Central memory CD8-positive, alpha-beta T cell (primary cell): ENCODE measurements around the gene CCDC116.

Experiments used
- ATAC-seq: fragments of 150-1000 bp; cut with Tn5 transposase; replicated peaks from 2 replicates; pipeline ENCODE4 v1.10.0; 2022; ENCODE audit warnings: mild to moderate bottlenecking, moderate FRiP score, moderate number of reproducible peaks; ENCODE audit not compliant: poor library complexity, severe bottlenecking; ENCODE audit errors: extremely low read depth
- DNase-seq, 2 donors: peaks; one replicate each; pipeline ENCODE4 v3.0.0; 2021; ENCODE audit warnings: low spot score in 2 of 2
- H3K27ac Mint-ChIP-seq: one replicate; pipeline ENCODE4 v1.8.0; 2022; ENCODE audit warnings: low read depth, mild to moderate bottlenecking, moderate library complexity, mixed read lengths
- H3K27me3 Mint-ChIP-seq: one replicate; pipeline ENCODE4 v1.8.0; 2022; ENCODE audit warnings: mixed read lengths
- H3K36me3 Mint-ChIP-seq: one replicate; pipeline ENCODE4 v1.8.0; 2022; ENCODE audit warnings: mild to moderate bottlenecking, moderate library complexity, mixed read lengths; ENCODE audit not compliant: insufficient read depth
- H3K4me1 Mint-ChIP-seq: one replicate; pipeline ENCODE4 v1.8.0; 2022; ENCODE audit warnings: mixed read lengths
- H3K4me3 Mint-ChIP-seq: one replicate; pipeline ENCODE4 v1.8.0; 2022; ENCODE audit warnings: mild to moderate bottlenecking, moderate library complexity, mixed read lengths
- H3K9me3 Mint-ChIP-seq: one replicate; pipeline ENCODE4 v1.8.0; 2022; ENCODE audit warnings: mixed read lengths

The CCDC116 gene, protein sequence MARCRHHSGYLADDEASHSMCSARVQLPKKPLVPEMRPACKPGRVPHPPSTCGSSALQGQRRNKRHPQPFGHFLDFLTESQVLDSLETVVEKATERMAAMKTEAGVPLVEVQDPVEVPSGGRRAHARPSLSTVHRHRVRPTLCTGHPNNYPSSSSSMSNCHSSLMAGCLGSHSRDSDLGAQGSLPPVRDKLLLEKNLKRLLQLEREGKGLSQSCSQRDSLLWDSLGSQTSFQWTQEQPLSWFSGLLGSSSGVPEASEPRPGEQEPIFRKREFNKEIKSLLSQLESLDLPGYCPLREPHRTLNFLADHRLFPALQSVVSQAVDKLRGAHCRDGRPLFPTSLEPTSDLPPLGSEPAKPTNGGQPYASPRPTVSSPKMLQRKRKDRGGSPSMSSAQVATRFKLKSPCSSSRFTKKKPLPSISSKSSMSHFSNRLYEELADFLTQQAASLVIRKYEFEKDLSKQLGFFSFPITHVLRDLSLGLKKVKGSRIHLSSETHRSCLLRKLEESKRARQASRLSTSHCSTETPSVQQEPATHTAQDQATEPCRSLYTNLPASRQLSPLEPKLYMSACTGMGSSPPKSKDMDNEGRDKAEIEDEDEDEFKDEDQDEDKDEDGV

DNA sequence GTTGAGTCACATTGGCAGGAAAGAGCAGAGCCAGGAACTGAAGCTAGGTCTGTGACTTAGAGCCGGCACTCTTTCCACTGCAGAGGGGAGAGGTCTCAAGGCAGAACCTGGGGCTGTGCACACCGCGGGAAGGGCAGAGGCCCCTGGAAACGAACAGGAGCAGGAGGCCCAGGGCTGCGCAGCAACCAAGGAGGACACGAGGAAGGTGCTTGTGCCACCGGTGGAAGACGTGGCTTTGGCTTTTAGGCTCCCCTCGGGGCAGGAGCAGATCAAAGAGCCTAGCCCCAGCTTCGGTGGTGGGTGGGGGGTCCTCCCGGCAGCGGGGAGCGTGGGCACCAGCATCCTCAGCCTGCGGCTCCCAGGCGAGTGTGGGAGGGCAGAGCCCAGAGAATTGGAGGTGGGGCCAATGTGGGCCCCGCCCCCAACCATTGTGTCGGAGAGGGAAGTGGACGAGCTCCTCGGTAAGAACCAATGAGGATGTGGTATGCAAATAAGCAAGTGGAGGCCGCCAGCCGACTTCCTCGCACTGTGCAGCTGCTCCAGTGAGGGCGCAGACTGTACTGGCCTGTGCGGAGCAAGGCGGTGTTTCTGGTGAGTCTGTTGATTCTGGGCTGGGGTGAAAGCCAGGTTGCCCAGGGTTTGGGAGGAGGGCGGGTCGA, at the start of gene CCDC116:
Gene CCDC116, plus strand, starts transcription at position 524 of the 659 bp plus-strand sequence. CDS start 422 bp downstream, outside the sequence.
- H3K27me3 Mint-ChIP-seq: no peaks in the 10 kb centered on the region
- H3K9me3 Mint-ChIP-seq: no peaks in the 10 kb centered on the region
- H3K27ac Mint-ChIP-seq: no peak within 1 kb of the TSS
- DNase-seq (peak; percentile 48 to 56), ATAC-seq (peak; percentile 35)
- peaks cover 18% of the 10 kb centered on the region for H3K4me1 Mint-ChIP-seq
- H3K4me3 Mint-ChIP-seq: no peak within 1 kb of the TSS
- peaks cover 10% of the 10 kb centered on the region for H3K36me3 Mint-ChIP-seq

DNA sequence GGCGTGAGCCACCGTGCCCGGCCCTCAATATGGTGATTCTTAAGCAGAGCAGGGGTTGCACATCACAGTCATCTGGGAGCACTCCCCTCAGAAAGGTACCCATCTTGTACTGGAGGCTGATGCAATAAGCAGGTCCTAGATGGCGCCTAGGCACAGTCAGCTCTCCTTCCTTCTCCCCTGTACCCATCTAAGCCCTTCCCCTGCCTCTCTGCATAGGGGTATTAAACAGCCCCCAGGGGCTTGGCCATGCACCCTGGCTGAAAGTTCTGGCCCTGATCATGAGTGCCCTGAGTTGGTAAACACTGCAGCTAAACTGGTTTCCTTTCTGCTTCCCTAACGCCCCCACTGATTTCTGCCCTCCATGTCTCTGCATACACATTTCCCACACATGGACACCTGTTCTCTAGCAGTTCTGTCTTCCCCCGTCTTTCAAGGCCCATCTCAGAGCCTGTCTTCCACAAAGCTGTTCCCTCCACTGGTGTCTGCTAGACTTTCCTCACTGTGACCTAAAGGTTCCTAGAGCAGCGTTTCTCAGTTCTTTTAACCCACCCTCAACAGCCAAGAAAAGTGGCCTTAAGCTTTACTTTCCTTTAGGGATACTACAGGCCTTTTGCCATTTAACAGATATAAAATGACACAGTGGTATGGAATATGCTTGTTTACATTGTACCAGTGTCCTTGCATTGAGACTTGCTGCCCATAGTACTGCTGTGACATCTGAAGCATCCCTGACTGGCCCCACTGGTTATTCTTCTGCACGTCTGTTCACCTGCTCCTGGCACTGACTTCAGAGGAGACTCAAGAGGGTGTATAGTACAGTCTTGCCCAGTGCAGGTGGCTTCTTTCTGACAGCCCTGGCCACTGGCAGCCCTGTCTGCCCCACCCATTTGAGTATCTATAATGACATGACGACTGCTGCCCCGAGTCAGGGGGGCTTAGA, 49.5 kb upstream of the CCDC116 start:
- Mint-ChIP-seq H3K9me3 (no peaks in the 10 kb centered on the region), H3K36me3 (peaks cover 5% of the 10 kb centered on the region)

DNA sequence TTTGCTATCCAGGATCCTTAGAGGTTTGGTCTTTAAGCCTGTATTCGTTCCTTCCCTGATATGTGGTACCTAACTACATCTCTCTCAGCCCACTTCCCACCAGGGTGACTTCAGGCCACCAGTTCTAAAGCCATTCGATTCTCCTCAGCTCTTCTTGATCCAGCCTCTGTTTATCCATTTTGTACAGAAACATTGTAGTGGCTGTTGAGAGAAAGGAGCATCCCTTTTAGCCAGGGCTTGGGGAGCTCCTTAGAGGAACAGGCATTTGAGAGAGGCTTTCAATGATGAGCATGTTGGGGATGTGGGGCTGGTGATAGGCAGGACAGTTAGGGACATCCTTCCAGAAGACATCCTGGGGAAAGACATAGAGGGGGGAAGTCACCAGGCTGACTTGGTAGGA, 47.2 kb upstream of the CCDC116 start:
- no peak for ATAC-seq
- Mint-ChIP-seq H3K4me3 (no peak overlapping the region), H3K27ac (peak overlapping the region; percentile 2), H3K9me3 (no peaks in the 10 kb centered on the region), H3K4me1 (peaks cover 47% of the 10 kb centered on the region), H3K27me3 (no peaks in the 10 kb centered on the region), H3K36me3 (peaks cover 8% of the 10 kb centered on the region)
- DNase-seq: no peak

More for the DNA sequence above, 49.5 kb upstream of the CCDC116 start:
- Mint-ChIP-seq H3K4me3 (peak overlapping the region; percentile 40), H3K27ac (peak overlapping the region; percentile 50), H3K27me3 (no peaks in the 10 kb centered on the region), H3K4me1 (peaks cover 54% of the 10 kb centered on the region)
- no peak for ATAC-seq
- DNase-seq: no peak

DNA sequence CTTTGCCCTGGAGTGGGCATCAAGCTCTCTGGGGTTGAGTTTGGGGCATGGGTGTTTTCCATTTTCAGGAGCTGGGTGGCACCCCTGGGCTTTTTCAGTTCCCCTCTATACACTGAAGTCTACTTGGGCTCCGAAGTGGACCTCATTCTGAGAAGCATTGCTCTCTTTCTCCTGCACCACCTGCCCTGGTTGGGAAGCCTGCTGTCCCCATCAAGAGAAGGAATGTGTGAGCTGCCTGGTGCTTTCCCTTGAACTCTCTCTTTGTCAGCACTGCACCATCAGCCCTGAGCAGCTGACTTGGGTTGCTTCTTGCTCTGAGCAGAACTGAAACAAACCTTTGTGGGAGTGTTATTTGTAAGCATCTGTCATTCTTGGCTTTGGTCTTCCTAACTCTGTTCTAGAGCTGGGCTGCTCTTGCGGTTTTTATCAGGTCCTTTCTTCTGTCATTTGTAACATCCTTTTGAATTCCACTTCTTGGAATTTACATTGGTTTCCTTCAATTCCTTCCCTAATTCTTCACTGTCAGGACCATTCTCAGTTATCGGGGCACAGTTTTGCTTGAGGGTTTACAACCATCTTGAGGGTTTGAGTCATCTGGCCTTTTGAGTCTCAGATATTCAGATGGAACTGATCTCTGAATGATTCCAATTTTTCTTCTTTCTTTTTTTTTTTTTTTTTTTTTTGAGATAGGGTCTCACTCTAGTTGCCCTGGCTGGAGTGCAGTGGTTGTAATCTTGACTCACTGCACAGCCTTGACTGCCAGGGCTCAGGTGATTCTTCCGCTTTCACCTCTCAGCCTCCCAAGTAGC, 44.6 kb upstream of the CCDC116 start:
- no peaks in the 10 kb centered on the region for H3K27me3 Mint-ChIP-seq
- peak overlapping the region; percentile 48 for H3K4me3 Mint-ChIP-seq
- H3K9me3 Mint-ChIP-seq: no peaks in the 10 kb centered on the region
- H3K36me3 Mint-ChIP-seq: peaks cover 17% of the 10 kb centered on the region
- ATAC-seq (peak; percentile 68), DNase-seq (no peak)
- H3K4me1 Mint-ChIP-seq: peaks cover 58% of the 10 kb centered on the region
- peak overlapping the region; percentile 54 for H3K27ac Mint-ChIP-seq

DNA sequence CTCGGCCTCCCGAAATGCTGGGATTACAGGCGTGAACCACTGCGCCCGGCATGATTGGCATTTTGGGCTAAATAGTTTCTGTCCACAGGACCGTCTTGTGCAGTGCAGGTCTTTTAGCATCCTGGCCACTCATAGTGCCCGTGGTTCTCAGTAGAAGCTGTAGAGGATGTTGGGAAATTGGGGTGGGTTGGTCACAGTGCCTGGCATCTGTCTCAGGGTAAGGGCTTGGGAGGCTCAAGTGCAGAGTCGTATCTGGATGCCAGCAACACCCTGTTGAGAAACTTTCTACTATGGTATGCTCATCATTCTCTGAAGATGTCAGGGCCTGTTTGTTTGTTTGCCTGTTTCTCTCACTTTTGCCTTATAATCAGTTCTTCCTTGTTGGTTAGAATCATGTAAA, 43.2 kb upstream of the CCDC116 start:
- no peaks in the 10 kb centered on the region for H3K27me3 Mint-ChIP-seq
- peaks cover 65% of the 10 kb centered on the region for H3K4me1 Mint-ChIP-seq
- no peaks in the 10 kb centered on the region for H3K9me3 Mint-ChIP-seq
- peak overlapping the region; percentile 83 for H3K27ac Mint-ChIP-seq
- H3K4me3 Mint-ChIP-seq: peak overlapping the region; percentile 28
- H3K36me3 Mint-ChIP-seq: peaks cover 22% of the 10 kb centered on the region
- no peak for ATAC-seq
- DNase-seq: no peak

DNA sequence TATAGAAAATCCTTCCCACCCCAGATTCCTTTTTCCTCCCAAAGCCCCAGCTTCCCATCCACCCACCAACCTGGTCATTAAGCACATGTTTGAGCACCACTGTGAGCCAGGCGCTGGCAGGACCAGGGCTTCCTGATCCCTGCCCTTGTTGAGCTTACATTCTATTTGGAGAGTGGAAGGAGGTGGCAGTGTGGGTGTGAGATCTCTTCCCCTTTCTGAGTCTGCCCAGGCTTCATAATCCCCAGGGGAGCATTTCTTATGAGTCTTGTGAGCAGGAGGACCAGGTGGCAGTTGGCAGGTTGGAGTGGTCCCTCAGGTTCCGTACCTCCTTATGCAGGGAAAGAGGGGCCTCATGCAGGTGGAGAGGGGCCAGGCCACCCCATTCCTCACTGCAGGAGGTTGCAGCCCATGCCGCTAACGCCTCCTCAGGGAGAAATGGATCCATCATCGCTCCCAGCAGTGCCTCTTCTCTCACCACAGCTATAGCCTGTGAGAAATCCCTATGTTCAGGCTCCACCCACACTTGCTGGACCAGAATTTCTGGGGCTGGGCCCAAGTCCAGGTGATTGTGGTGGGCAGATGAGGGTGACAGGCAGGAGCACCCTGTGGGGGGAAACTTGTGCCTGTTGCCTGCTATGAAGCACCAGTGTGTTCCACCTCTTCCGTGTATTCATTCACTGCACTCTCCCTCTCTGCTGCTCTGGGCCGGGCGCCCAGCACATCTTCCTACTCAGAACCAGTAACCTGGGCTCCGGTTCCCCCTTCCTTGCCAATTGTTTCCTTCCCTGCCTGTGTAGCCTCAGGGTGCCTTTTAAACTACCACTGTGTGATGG, 41.5 kb upstream of the CCDC116 start:
- DNase-seq (no peak), ATAC-seq (no peak)
- Mint-ChIP-seq H3K27ac (peak overlapping the region; percentile 83), H3K4me1 (peaks cover 72% of the 10 kb centered on the region), H3K4me3 (peak overlapping the region; percentile 29), H3K9me3 (no peaks in the 10 kb centered on the region), H3K27me3 (no peaks in the 10 kb centered on the region), H3K36me3 (peaks cover 29% of the 10 kb centered on the region)

DNA sequence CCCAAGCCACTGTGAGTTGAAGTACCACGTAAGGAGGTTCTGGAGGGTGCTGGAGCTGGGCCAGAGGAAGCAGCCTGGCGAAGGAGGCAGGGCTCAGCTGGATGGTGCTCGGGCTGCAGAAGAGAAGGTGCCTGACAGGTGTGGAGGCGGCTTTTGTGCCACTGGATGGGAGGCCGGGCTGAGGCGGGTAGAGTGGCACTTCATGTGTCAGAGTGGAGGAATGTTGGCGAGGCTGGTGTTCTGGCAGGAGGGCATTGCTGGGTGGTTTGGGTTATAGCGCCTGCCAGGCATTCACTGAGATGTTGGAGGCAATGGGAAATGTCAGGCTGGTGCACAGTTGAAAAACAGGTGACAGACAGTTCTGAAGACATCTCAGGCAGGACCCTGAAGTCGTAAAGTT, 40.9 kb upstream of the CCDC116 start:
- no peak for DNase-seq
- Mint-ChIP-seq H3K36me3 (peaks cover 36% of the 10 kb centered on the region), H3K4me3 (peak overlapping the region; percentile 29), H3K9me3 (no peaks in the 10 kb centered on the region), H3K27me3 (no peaks in the 10 kb centered on the region), H3K4me1 (peaks cover 76% of the 10 kb centered on the region), H3K27ac (peak overlapping the region; percentile 83)
- no peak for ATAC-seq

DNA sequence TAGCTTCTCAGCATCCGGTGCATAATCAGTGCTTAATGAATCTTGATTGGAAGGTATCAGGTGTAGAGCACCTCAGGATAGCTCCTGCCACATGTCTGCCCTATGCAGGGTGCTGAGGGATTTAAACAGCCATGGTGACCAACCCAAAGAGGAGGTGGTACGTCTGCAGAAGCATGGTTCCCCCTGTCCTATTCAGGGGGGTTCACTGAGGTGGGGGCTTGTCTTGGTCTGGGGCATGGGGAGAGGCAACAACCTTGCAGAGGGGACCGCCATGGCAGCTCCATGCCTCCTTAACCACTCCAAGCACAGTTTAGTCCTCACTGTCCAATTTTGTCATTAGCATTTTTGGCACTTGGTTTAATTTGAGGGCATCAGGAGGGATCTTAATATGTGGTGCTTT, 40.1 kb upstream of the CCDC116 start:
- ATAC-seq (no peak), DNase-seq (no peak)
- H3K4me1 Mint-ChIP-seq: peaks cover 74% of the 10 kb centered on the region
- H3K27me3 Mint-ChIP-seq: no peaks in the 10 kb centered on the region
- H3K4me3 Mint-ChIP-seq: no peak overlapping the region
- H3K27ac Mint-ChIP-seq: no peak overlapping the region
- H3K36me3 Mint-ChIP-seq: peaks cover 38% of the 10 kb centered on the region
- H3K9me3 Mint-ChIP-seq: no peaks in the 10 kb centered on the region

DNA sequence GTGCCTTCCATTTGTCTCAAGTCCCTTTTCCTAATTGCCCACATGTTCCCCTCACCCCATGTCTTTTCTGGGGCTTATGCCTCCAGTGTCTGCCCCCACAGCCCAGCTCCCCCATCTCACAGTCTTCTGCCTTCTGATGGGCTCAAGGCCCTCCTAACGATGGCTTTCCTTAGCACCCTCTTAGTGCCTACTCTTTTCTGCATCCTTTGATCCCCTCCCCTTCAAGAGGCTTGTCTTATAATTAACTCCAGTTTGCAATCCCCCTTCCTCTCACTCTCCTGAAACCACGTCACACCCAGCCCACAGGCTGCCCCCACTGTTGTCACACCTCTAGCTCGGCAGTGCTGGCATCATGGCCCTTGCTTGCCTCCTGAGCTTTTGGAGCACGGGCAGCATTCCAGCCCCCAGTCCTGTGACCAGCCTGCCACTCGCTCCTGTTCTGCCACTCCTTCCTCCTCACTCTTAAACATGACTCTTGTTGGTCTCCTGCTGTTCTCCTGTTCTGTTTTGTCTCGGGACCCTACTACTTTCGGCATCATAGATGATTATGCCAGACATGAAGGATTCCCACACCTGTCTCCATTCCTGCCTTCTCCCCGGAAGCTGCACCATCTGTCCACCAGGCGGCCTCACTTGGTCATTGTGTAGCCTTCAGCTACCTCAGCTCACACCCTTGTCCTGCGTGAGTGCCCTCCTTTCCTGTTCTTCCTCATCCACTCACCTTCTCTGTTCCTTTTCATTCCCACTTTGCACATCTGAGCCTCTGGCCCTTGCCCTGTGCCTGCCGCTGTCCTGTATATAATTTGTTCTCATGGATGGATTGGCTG, 38.9 kb upstream of the CCDC116 start:
- peaks cover 46% of the 10 kb centered on the region for H3K36me3 Mint-ChIP-seq
- peak overlapping the region; percentile 90 for H3K27ac Mint-ChIP-seq
- no peaks in the 10 kb centered on the region for H3K9me3 Mint-ChIP-seq
- peaks cover 72% of the 10 kb centered on the region for H3K4me1 Mint-ChIP-seq
- H3K27me3 Mint-ChIP-seq: no peaks in the 10 kb centered on the region
- H3K4me3 Mint-ChIP-seq: no peak overlapping the region
- no peak for ATAC-seq
- no peak for DNase-seq

DNA sequence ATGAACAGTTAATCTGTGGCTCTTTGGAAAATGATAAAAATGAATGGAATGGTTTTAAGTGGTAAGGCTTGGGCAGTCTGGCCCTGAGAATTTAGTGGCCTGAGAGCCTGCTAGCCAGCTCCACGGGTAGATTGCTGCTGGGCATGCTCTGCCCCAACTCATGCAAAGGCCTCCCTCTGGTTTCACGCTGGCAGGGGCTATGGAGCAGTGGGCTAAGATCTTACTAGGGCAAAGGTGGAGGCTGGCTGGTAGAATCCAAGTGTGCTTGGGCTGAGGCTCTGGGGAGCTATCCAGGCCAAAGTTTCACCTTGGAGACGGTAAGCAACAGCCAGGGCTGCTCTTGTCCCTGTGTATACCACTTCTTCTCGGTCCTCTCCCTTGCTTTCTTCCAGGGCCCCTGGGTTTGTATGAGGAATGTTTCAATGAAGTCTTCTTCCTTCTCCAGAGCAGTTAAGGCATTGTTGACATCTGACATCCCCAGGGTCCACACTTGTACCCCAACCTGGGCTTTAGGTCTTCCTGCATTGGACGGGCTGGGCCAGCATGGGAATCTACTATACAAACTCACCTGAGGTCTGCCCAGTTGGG, 37.6 kb upstream of the CCDC116 start:
- no peak for ATAC-seq
- Mint-ChIP-seq H3K9me3 (no peaks in the 10 kb centered on the region), H3K4me1 (peaks cover 78% of the 10 kb centered on the region), H3K36me3 (peaks cover 50% of the 10 kb centered on the region), H3K27ac (peak overlapping the region; percentile 90), H3K27me3 (no peaks in the 10 kb centered on the region), H3K4me3 (no peak overlapping the region)
- no peak for DNase-seq
